BE2C (cell line): ENCODE data around the gene DOK5.
A peak's percentile ranks its signal among the peaks of the same experiment; 100 is the strongest.

Experiments
- DNase-seq: peaks from one replicate; pipeline ENCODE4 v3.0.0-alpha.2; 2020
- H3K27me3 ChIP-seq: fragments of 250-450 bp; sonication (Bioruptor Pico); 2 replicates; pipeline ENCODE4 v1.5.1; 2020; ENCODE audit warnings: mild to moderate bottlenecking
- H3K36me3 ChIP-seq: fragments of 250-450 bp; sonication (Bioruptor Pico); 2 replicates; pipeline ENCODE4 v1.5.1; 2020; ENCODE audit warnings: mild to moderate bottlenecking
- H3K4me1 ChIP-seq: fragments of 250-450 bp; sonication (Bioruptor Pico); 2 replicates; pipeline ENCODE4 v1.5.1; 2020
- H3K4me3 ChIP-seq: 2 replicates; pipeline ENCODE4 v1.5.1; 2011; ENCODE audit warnings: low read depth, low read length
- H3K9me3 ChIP-seq: fragments of 250-450 bp; sonication (Bioruptor Pico); 2 replicates; pipeline ENCODE4 v1.5.1; 2020
- CTCF ChIP-seq: IDR thresholded peaks from 2 replicates; pipeline ENCODE4 v1.5.1; 2012; ENCODE audit warnings: mild to moderate bottlenecking, low read depth, low read length

Gene DOK5

GRCh38 chr20:54646156-54646517 is 170.7 kb downstream of the DOK5 start:
- Histone ChIP-seq H3K36me3 (no peaks in the 10 kb centered on the region), H3K27me3 (no peaks in the 10 kb centered on the region), H3K4me1 (no peaks in the 10 kb centered on the region), H3K4me3 (no peak overlapping the region), H3K9me3 (no peaks in the 10 kb centered on the region)
- no peak for TF ChIP-seq CTCF
- DNase-seq, result no peak

GRCh38 chr20:54648421-54649142 is 173.2 kb downstream of the DOK5 start:
- Histone ChIP-seq H3K27me3 (no peaks in the 10 kb centered on the region), H3K4me3 (no peak overlapping the region), H3K36me3 (no peaks in the 10 kb centered on the region), H3K9me3 (no peaks in the 10 kb centered on the region), H3K4me1 (no peaks in the 10 kb centered on the region)
- no peak for TF ChIP-seq CTCF
- DNase-seq, result no peak

GRCh38 chr20:54649511-54649962 is 174.1 kb downstream of the DOK5 start:
- H3K4me1 ChIP-seq, result no peaks in the 10 kb centered on the region
- DNase-seq, result peak; percentile 87
- H3K27me3 ChIP-seq, result no peaks in the 10 kb centered on the region
- H3K36me3 ChIP-seq, result no peaks in the 10 kb centered on the region
- no peak overlapping the region for H3K4me3 ChIP-seq
- no peaks in the 10 kb centered on the region for H3K9me3 ChIP-seq
- TF ChIP-seq CTCF, result peak; percentile 90

- H3K27me3 ChIP-seq, result no peaks in the 10 kb centered on the region
- no peaks in the 10 kb centered on the region for H3K4me1 ChIP-seq
- DNase-seq, result no peak
- no peaks in the 10 kb centered on the region for H3K36me3 ChIP-seq
- TF ChIP-seq CTCF, result no peak
- H3K4me3 ChIP-seq, result no peak overlapping the region
- no peaks in the 10 kb centered on the region for H3K9me3 ChIP-seq
Measured at GRCh38 chr20:54650052-54650719, 174.8 kb downstream of the DOK5 start.

- Histone ChIP-seq H3K36me3 (no peaks in the 10 kb centered on the region), H3K9me3 (no peaks in the 10 kb centered on the region), H3K27me3 (no peaks in the 10 kb centered on the region; the same call in 1 of the 2 replicates), H3K4me1 (no peaks in the 10 kb centered on the region), H3K4me3 (no peak overlapping the region)
- DNase-seq, result no peak
- TF ChIP-seq CTCF, result no peak
Measured at GRCh38 chr20:54651252-54651651, 175.9 kb downstream of the DOK5 start.

GRCh38 chr20:54654450-54654849 is 179.1 kb downstream of the DOK5 start:
- no peaks in the 10 kb centered on the region for H3K36me3 ChIP-seq
- no peak for DNase-seq
- TF ChIP-seq CTCF, result no peak
- H3K9me3 ChIP-seq, result no peaks in the 10 kb centered on the region
- no peaks in the 10 kb centered on the region for H3K4me1 ChIP-seq
- H3K4me3 ChIP-seq, result no peak overlapping the region
- H3K27me3 ChIP-seq, result no peaks in the 10 kb centered on the region; the same call in 1 of the 2 replicates
